DMS53 (cell line): ENCODE measurements around the gene C13orf46.
A peak's percentile ranks its signal among the peaks of the same experiment; 100 is the strongest.
"Not testable (repeated sequence)": the region's sequence is repeated elsewhere in the genome, so short reads cannot be mapped to it uniquely, and the experiment has no call there.

ENCODE experiments used
- DNase-seq: peaks from one replicate; lab custom pipeline; 2025; lab: John Stamatoyannopoulos, UW

The C13orf46 gene

DNA sequence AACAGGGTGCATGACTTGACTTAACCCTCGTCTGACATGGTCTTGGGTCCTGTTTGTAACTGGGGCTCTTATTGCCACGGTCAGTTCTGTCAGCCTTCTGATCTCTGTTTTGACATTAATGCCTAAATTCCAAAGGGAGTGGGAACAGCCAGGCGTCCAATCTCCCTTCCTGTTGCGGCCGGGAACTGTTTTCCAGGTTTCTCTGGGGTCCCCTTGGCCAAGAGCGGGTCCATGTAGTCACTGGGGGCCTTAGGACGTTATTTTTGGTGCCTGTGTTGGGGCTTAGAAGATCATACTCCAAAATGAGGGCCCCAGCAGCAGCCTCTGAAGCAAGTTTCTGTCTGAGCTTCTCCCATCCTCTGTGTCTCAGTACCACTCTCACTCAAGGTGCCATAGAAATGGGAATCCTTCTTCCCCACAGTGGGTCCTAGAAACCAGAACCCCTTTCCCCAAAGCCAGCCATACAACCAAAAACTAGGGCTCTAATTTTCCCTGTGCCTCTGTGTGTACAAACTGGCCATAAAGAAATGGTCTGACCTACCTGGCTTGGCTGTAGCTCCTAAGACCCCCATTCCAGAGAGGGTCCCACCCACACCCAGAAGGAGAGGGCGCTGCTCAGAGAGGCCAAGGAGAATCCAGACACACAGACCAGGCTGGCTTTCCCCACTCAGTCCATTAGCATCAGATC, 50.4 kb downstream of the C13orf46 start:
- DNase-seq = no peak

DNA sequence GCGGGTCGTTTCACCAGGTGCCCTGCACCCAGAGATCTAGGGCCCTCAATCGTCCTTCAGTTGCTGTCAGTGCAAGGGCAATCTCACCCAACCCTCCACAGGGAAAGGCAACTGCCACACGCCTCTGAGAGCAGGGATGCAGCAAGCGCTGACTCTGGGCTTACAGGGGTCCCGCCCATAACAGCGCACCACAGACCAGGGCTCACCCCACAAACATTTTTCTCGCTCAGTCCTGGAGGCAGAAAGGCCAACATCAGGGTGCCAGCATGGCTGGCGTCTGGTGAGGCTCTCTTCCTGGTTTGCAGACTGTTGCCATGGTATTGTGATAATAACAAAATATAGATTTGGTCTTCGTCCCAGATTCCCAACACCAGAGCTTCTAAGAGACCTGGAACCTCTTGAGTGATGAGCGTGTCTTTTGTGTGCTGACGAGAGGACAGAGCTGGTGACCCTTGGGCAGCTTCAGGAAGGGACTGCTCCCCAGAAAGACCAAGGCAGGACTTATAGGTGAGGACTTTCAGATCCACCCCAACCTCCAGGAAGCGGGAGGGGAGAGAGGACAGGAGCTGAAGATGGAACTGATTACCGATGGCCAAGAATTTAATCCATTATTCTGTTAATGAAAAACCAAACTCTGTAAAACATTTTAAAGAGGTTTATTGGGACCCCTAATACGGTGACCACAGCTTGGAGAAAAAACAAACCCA, 51.3 kb downstream of the C13orf46 start:
- peak; percentile 3 for DNase-seq

DNA sequence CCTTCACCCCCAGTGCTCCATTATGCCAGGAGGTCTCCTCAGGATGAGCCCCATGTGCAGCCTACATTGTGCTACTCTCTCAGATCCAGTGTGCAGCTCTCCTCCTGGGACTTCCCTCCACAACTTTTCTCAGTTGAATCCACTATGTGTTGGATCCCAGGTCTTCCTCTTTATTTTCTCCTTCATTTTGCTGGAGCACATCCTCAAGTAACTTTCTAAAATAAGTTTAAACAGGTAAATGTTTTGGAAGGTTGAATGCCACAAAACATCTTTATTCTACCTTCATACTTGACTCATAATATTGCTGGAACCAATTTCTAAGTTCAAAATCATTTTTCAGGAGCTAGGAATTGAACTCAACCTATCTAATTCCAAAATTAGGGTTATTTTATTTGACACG, 52.1 kb downstream of the C13orf46 start:
- DNase-seq = no peak

DNA sequence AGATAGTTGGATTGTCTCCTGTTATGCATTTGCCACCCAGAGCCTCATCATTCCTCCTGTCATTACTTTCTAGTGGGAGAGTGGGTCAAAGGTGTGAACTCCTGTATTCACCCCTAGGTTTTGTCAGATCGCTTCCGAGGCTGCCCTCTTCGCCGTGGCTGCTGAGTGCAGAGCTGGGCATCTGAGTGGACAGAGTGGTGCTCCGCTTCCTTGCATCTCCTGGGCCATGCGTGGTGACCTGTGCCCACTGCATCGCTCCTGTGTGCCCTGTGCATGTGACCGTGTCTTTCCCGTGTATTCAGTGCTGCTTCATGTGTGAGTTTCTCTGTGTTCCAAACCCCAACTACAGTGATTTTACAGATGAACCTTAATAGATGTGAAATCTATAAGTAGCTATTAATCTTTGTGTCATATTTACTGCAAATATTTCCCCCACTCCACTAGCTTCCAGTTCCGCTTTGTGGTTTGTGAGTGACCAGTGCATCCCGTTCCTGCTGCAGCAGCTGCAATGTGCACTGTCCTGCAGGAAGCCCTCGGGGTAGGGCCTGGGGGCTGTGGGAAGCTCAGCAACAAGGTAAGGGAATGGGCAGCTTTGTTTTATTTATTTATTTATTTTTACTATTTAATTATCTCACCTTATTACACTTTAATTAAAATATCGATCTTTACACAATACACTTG, 53.1 kb downstream of the C13orf46 start:
- DNase-seq = no peak

DNA sequence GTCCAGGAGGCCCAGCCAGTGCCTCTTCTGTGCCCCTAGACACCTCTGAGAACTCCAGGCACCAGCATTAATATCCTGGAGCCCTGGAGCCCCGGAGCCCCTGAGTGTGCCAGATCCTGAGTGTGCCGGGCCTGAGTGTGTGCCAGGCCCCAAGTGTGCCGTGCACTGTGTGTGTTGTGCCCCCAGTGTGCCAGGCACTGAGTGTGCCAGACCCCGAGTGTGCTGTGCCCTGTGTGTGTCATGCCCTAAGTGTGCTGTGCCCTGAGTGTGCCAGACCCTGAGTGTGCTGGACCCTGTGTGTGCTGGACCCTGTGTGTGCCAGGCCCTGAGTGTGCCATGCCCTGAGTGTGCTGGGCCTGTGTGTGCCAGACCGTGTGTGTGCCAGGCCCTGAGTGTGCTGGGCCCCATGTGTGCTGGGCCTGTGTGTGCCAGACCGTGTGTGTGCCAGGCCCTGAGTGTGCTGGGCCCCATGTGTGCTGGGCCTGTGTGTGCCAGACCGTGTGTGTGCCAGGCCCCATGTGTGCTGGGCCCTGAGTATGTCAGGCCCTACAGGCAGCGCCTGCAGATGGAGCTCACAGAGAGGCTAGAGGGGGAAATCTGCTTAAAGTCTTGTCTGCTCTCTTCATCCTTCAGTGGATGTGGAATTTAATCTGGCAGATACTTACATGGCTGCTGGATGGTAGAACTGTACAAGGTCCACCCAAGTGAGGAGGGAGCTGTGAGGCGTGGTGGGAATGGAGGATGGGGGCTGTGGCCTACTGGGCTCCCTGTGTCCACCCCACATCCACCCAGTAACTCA, 53.9 kb downstream of the C13orf46 start:
- DNase-seq = no peak

DNA sequence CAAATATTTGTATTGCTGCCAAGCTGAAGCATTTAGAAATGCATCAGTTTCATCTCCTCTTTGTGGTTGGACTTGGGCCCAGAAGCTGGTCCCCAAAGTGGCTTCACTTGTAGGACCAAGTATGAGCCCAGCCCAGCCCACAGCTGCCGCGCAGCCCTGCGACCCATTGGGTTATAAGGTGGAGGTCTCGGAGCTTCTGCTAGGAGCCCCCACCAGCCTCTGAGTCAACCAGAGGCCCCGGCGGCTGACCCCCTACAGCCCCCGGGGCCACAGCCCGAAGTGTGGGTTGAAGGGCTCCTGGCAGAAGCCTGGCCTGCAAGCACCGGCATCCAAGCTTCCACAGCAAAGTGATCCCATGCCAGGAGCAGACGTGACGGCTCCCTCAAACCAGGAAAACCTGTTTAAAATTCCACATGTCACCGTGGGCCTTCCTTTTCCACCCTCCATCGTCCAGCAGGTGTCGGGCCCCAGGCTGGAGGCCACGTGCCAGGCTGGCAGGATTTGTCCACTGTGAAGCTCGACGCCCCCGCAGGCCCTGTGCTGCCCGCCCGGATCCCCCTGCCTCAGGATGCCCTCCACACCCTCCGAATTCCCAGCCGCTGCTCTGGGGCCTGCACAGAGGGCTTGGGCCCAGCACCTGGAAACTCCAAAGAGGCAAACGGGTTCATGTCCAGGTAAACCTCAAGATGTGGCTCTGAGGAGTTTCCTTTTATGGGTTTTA, 54.7 kb downstream of the C13orf46 start:
- no peak for DNase-seq

DNA sequence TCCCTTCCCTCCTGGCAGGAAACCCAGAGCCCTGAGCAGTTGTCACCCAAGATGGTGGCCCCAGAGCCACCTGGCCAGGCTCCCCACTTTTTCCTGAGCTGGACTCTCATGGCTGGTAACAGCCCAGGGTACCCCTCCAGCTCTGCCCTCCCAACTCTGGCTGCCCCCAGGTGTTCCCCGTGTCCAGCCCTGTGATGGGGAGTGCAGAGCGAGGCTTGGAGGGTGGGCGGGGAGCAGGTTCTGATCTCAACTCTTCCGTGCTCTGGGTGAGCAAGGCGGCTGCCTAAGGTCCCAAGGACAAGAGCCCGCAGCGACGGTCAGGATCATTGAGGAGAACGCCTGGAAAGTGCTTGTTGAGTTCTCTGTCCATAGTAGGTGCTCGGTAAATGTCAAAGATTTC, 55.3 kb downstream of the C13orf46 start:
- DNase-seq = no peak

DNA sequence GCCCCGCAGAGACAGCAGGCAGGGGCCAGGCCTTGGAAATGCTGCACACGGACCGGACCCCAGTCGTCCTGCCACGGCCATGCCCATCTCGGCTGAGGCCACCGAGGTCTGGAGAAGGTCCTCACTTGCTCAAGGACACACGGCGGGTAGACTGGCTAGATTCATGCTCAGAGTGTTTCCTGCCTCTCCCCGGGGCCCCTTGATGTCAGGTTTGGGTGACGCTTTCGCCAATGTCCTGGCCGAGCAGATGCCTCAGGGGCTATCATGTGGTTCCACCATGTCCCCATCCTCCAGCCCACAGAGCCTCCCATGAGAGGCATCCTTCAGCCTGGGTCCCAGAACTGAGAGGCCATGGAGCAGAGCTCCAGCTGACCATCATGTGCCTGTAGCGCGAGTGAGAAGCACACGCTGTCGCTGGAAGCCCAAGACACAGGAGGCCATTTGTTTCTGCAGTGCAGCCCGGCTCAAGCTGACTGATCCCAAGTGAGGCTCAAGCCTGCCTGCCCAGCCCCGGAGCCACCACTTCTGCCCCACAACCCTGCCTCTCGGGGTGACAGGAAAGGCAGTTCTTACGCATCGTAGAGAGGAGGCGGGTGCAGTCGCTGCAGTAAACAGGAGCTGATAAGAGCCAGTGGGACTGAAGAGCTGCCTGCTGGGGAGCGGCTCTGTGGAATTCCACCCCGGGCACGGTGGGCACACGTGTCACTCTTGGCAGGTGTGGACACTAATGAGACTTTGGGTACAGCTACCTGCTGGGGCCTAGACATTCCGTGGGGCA, 56.1 kb downstream of the C13orf46 start:
- DNase-seq = no peak

DNA sequence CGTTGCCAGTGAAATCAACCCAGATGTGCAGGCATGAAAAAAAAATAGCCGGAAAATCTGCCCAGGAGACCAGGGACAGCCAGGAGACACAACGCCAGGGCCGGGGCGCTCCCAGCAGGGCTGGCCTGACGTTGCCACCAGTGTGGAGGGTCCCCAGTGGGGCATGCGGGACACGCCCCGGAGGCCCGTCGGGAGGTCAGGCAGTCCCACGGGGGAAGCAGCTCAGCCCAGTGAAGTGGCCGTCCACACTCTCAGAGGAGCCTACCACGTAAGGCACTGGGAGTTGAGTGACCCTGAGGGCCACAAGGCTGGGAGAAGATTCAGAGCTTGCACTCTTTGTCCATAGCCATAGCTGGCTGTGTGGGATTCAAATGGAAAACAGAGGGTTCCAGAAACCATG, 56.8 kb downstream of the C13orf46 start:
- no peak for DNase-seq

DNA sequence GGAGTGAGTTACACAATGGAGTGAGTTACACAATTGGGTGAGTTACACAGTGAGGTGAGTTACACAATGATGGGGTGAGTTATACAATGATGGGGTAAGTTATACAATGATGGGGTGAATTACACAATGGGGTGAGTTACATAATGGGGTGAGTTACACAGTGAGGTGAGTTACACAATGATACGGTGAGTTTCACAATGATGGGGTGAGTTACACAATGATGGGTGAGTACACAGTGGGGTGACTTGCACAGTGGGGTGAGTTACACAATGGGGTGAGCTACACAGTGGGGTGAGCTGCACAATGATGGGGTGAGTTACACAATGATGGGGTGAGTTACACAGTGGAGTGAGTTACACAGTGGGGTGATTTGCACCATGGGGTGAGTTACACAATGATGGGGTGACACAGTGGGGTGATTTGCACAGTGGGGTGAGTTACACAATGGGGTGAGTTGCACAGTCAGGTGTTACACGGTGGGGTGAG, 57.5 kb downstream of the C13orf46 start:
- DNase-seq = no peak

DNA sequence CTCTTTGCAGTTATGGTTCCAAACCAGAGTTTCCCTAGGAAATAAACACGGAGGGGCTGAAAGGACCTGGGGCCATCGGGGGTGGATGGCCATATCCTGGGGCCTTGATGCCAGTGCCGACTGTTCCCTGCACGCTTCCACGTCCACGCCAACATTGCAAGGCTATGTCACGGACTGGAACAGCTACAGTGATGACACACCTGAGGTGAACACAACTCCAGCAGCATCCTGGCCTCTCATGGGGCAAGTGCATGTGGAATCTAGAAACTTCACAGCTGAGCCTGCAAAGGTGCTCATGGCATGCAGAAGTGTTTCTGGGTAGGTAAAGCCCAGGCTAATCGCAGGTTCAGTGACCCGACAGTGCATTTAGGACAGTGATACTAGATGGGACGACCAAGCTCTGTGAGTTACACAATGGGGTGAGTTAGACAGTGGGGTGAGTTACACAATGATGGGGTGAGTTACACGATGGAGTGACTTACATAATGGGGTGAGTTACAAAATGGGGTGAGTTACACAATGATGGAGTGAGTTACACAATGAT, 58.0 kb downstream of the C13orf46 start:
- DNase-seq = no peak

DNA sequence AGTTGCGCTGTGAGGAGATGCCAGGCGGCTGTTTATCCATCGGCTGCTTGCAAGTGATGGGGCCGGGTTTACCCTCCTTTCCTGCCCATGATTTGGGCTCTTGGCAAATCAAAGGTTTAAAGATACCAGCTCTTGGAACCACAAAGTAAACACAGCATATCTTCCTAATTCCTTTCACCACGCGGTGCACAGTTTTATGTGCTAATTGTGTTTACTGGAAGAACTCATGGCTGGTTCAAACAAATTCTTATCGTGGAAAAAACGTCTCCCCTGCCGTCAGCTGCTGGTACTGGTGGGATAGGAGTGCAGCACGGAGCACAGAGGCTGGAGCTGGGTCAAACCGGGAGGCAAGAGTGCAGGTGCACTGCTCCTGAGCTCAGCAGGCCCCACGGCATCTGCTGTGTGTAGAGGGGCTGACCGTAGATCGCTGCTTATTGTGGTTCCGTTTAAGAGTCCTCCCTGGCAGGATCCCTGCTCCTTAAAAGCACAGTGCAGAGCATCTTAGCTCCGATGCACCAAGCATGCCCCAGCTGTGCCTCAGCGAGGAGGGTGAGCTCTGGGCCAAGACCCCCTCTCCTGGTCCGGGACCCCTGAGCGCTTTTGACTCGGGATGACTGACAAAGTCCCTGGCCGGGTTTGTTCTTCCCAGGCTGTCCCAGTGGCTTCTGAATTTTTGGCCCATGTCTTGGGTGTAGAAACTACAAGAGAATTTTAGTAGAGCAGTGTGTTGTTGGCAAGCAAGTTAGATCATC, 58.7 kb downstream of the C13orf46 start:
- DNase-seq = peak; percentile 7

DNA sequence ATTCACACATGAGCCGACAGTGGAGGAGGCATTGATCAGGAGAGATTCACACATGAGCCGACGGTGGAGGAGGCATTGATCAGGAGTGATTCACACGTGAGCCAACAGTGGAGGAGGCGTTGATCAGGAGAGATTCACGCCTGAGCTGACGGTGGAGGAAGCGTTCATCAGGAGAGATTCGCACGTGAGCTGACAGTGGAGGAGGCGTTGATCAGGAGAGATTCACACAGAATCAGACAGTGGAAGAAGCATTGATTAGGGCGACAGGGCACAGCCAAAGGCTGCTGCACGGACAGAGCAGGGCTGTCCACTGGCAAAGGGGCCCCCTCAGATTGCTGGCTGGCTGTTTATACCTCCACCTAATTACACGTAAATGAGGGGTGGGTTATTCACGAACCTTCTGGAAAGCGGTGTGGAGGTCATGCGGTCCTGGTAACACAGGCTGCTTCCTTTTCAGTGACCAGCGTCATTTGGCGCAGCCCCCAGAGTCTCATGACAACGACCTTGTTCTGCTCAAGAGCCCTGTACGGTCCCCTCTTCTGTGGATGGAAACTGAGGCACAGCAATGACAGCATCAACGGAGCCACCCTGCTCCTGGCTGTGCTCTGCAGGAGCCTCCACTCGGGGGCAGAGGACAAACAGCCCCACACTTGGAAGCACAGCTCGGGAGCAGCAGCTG, 59.4 kb downstream of the C13orf46 start:
- no peak for DNase-seq

DNA sequence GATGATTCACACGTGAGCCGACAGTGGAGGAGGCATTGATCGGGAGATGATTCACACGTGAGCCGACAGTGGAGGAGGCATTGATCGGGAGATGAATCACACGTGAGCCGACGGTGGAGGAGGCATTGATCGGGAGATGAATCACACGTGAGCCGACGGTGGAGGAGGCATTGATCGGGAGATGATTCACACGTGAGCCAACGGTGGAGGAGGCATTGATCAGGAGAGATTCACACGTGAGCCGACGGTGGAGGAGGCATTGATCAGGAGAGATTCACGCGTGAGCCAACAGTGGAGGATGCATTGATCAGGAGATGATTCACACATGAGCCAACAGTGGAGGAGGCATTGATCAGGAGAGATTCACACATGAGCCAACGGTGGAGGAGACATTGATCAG, 60.0 kb downstream of the C13orf46 start:
- DNase-seq = not testable (repeated sequence)

DNA sequence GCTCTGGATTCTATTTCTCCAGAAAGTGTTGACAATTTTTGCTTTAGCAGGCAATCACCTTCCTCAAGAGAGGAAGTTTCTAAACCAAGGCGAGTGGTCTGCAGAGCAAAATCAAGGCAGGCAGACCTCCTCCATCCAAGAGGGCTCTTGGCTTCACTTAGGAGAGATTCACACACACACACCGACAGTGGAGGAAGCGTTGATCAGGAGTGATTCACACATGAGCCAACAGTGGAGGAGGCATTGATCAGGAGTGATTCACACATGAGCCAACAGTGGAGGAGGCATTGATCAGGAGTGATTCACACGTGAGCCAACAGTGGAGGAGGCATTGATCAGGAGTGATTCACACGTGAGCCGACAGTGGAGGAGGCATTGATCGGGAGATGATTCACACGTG, 60.5 kb downstream of the C13orf46 start:
- DNase-seq = not testable (repeated sequence)

DNA sequence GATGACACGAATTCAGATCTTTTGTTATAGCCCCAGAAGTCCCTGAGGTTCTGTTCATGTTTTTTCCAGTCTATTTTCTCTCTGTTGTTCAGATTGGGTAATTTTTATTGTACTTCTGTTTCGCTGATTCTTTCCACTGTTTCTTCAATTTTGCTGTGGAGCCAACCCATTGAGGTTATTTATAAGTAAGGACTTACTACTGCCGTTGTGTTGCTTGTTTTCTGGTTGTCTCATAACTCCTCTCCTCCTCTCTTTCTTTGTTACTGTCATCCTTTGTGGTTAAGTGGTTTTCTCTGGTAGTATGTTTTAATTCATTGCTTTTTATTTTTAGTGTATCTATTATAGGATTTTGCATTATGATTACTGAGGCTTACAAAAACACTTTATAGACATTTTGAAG, 61.3 kb downstream of the C13orf46 start:
- no peak for DNase-seq

DNA sequence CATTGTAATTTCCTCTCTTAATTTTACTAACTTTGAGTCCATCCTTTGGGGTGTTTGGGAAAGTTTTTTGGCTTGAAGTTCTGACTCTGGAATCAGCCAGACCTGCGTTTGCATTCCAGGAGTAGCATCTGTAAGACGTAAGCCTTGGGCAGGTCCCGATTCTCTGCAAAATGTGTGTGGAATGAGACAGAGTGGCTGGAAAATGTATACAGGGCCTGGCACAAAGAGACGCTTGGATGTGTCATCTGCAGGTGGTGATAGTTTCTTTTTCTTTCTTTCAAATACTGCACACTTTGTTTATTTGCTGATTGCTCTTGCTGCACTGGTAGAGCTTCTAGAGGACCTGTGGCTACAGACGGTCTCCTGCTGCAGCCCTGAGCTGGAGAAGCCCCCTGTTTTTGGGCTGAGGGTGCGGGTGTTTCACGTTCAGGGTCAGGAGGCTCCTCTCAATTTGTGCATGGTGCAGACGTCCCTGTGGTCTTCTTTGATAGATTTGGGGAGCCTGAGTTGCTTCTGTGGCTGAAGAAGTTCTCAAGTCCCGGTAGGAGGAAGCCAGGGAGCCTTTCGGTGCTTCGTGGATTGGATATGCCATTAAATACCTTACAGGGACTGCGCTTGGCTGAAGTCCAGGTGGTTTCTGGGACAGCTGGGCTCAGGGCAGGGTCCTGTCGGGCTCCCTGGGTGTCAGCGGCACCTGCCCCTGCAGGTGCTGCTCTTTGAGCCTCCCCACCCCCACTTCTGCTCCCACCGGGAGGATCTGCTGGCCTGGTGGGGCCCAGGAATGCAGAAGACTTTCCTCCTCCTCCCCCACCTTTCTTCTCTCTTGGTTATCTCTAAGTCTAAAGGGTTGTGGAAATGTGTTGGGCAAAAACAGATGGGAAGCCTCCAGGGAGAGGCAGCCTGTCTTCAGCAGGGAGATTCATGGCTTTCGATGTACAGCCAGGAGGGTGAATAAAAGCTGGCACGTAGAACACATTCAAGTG, 66.0 kb downstream of the C13orf46 start:
- peak; percentile 26 for DNase-seq

DNA sequence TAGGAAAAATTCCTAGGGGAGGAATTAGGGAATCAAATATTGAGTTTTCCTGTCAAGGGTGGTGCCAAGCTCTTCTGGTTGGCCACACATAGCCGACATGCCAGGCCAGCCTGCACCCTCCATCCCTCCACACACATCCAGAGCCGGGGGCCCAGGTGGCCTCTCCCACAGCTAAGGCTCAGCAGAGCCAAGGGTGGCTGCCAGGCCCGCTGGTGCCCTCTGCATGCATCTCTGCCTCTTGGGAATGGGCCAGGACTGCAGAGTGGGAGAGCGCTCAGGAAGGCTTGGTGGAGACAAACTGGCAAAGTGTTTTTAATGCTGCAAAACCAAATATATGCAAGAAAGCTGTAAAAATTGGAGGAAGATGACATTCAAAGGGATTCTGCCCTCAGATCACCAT, 67.3 kb downstream of the C13orf46 start:
- DNase-seq = no peak
